Stimulated activated CD4-positive, alpha-beta T cell treated with anti-CD3 and anti-CD28 coated beads, Interleukin-12 subunit alpha, Interleukin-12 subunit beta, amount 100 ng/mL, for 4 hours (primary cell): ENCODE results near the gene CFAP92.

ENCODE experiments used
- DNase-seq: peaks from one replicate; pipeline ENCODE4 v3.0.0-alpha.2; 2020

CFAP92 gene

GRCh38 chr3:129025108-129025507 lies 31.2 kb upstream of the CFAP92 start:
- no peak for DNase-seq

DNA sequence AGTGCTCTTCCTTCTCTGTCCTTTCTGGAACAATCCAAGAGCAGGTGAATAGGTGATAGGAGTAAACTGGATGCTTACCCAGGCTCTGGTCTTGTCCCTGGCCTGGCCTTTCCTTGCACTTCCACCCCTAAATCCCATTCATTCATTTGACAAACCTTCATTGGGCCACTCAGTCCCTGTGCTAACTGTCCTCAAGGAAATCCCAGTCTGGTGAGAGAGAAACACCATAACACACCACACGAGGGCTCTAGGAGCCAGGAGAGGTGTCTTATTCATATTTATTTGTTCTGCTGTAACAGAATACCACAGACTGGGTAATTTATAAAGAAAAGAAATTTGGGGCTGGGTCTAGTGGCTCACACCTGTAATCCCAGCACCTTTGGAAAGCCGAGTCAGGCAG lies 30.0 kb upstream of the CFAP92 start:
- no peak for DNase-seq

- DNase-seq, result no peak
These were observed 29.1 kb upstream of the CFAP92 start for GRCh38 chr3:129023008-129023358.

DNA sequence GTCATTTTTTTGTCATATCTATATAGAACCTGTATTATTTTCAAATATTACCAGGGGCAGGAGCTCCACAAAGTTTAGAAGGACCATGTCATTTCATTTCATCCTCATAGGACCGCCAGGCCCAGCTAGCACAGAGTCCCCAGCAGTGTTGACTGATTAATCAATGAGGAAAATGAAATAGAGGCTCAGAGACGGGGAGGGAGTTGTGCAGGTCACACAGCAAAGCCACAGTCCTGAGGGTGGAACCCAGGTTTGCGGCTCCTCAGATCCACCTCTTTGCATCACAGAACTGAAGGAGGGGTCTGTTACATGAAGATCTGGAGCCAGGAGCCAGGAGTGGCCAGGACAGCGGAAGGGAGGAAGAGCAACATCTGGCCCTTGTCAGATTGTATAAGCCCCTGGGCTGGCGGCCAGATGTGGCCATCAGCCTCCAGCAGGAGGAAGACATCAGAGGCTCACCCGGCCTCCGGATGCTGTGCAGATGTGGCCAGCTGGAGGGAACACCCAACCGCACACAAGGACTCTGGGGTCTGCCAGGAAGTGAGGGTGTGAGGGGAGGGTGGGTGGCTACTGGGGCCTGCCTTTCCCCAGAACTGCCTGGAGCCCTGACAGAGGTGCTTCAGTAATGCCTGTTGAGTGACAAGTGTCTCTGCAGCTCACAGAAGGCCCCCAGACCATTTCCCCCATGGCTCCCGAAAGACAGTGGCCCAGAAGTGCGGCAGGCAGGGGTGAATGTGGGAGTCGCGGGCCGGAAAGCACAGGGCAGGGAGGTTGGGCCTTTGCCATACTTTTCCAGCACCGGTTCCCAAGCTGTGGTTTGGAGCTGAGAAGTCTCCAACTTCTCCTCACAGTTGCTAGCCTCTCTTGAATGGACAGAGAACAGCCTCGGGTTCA lies 28.5 kb upstream of the CFAP92 start:
- DNase-seq, result no peak

DNA sequence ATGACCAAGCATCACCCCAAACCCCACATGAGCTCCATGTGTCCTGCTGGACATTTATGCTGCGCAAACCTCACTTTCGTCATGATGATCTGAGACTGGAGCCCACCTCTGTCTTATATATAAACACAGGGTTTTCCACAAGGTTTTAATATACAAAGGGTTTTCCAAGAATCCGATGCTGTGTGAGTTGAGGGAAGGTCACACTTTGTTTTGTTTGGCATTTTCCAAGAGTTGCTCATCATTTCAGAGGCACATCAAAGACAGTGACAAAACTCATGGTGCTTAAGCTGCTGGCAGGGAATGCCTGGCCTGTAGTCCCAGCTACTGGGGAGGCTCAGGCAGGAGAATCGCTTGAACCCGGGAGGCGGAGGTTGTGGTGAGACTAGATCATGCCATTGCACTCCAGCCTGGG lies 27.3 kb upstream of the CFAP92 start:
- no peak for DNase-seq

DNA sequence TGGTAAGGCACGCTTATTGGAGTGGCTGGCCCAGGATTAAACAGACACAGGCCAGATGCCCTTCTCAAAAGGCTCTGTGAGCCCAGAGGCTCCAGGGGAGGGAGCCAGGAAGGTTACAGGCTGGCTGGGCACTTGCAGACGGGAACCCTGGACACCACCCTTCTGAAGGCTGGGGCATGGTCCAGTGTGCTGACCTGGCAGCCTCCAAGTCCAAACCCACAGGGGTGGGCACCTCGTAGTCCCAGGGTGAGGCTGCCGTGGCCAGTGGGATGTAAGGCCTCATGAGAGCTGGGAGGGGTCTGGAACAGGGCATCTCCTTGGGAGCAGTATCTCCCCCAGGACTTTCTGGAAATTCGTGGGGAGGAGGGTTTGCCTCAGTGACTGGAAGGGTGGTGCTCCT lies 26.8 kb upstream of the CFAP92 start:
- no peak for DNase-seq

GRCh38 chr3:129019266-129019665 lies 25.4 kb upstream of the CFAP92 start:
- DNase-seq, result no peak

DNA sequence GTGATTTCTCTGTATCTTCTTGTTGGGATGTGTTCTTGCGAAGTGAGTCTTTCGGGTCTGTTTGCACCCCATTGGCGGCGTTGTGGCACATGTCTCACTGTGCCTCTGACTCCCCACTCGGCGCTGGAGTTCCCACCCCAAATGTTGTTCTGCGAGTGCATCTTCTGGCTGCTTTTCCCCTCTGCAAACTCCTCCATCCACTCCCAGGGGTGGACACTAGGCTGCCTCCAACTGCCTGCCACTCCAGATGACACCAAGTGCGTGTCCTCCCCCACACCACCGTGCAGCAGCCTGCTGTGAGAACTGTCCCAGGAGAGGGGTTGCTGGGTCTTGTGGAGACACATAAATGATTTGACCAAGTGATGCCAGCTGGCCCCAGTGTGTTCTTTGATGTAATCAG lies 24.9 kb upstream of the CFAP92 start:
- DNase-seq, result no peak

- no peak for DNase-seq
These were observed 24.4 kb upstream of the CFAP92 start for GRCh38 chr3:129018271-129018670.

GRCh38 chr3:129017484-129017899 lies 23.6 kb upstream of the CFAP92 start:
- DNase-seq, result no peak

- DNase-seq, result no peak
These were observed 23.0 kb upstream of the CFAP92 start for GRCh38 chr3:129016720-129017483.

DNA sequence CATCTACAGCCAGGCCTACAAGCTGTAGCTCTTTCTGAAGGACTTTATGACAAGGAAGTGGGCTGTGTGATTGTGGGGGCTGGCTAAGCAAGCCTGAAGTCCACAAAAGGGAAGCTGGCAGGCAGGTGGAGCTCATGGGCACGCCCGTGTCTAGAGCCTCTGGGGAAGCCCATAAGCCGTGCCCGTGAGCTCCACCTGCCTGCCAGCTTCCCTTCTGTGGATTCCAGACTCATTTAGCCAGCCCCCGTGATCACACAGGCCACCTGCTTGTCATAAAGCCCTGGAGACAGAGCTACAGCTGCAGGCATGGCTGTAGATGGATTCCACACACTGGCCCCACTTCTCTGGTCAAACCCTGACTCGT lies 22.5 kb upstream of the CFAP92 start:
- peak; percentile 54 for DNase-seq

DNA sequence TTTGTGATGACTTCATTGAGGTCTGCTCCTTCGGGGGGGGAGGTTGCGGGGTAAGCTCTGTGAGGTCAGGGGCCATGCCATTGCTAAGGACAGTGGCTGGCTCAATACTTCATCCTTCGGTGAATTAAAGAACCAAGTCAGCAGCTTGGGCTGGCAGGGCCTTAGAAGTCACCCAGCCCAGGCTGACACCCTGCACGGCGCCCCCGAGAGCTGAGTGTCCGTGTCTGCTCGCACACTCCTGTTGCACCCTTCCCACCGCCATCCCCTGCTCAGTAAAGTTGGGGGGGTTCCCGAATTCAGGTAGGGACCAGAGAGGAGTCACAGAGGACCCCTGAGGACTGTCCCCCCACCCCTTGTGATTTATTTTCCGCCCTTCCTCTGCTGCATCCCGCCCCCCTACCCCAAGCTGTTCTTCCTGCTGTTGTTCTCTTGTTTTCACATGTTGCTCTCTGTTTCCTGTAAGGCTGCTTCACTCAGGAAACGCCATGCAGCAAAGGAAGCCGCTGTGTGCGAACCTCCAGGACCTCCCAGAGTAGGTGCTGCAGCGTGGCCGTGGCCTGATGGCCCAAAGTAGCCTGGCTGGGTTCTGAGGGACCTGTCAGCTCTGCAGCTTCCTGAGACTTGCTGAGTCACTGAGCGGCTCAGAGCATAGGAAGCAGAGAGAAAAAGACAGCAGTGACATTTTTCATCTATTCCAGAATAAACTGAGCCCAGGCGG lies 21.7 kb upstream of the CFAP92 start:
- DNase-seq, result peak; percentile 38

GRCh38 chr3:129014793-129015345 lies 21.0 kb upstream of the CFAP92 start:
- no peak for DNase-seq

- DNase-seq, result no peak
These were observed 20.3 kb upstream of the CFAP92 start for GRCh38 chr3:129014148-129014547.

GRCh38 chr3:129013491-129013891 lies 19.6 kb upstream of the CFAP92 start:
- DNase-seq, result no peak

GRCh38 chr3:129010310-129010956 lies 16.6 kb upstream of the CFAP92 start:
- DNase-seq, result no peak

DNA sequence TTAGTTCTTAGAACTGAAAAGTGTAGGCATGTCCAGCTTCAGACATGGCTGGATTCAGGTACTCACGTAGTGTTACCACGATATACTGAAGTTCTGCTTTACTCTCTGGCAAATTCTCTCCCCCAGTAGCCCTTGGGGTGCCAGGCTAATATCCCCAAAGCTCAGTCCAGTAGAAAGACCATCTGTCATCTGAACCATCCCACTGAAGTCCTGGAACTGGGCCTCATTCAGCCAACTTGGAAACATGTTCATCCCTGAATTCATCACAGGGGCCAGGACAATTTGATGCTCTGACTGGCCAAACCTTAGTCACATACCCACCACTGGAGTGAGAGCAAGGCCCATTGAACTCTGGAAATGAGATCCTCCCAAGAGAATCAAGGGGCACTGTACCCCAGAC lies 15.4 kb upstream of the CFAP92 start:
- no peak for DNase-seq

- no peak for DNase-seq
These were observed 13.9 kb upstream of the CFAP92 start for GRCh38 chr3:129007792-129008191.

DNA sequence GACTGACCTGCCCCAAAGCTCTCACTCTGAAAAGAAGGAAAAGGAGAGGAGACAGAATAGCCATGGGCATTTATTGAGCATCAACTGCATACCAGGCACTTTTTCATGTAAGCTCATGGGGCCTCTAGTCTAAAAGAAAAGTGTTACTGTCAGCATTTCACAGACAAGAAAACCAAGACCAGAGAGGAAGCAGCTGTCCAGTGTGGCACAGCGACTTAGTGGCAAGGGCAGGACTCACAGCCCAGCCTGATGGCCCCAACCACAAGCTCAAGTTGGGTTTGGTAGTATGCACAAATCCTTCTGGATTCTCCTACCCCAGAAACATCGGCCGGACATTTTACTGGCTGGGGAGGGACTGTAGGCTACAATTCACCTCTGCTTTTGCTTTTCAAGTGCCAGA lies 13.0 kb upstream of the CFAP92 start:
- no peak for DNase-seq

DNA sequence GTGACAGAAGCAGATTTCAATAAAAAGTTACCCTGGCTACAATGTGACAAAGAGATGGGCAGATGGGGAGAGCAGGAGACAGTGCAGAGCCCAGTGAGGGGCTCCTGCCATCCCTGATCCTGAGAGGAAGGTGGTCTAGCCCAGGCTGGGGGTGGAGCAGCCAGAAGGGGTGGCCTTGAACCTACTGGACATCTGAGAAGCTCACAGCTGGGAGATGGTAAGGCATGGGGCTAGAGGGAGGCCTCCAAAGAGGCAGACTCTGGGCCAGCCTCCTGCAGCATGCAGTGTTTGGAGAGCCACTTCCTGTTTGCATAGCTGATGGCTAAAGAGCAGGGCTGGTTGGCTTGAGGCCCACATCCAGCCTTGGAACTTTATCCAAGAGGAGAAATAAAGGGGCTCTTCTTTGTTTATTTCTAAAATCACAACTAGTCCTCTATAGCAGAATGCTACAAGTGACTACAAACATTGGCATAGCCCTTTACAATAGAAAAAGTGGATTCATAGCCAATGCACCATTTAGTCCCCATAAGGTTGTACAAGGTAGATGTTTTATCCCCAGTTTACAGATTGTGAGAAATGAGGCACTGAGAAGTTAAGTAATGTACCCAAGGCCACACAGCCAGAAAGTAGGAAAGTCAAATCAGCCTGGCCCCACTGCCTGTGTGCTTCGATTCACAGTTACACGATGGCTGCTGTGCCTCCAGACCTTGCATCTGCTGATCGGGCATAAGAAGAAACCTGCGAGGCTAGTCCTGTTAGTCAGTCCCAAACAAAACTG lies 11.8 kb upstream of the CFAP92 start:
- DNase-seq, result no peak
